ENCODE measurements around the gene BMPER. TPM values are rescaled to one million over a fixed set of nuclear protein-coding genes. Genes with fewer than 3 reads are reported as not detected.
A peak's percentile ranks its signal among the peaks of the same experiment; 100 is the strongest.

BMPER gene
- total and polyA plus RNA-seq, 2 donors from 2014 or later: 0.60 to 0.80 TPM

GRCh38 chr7:34073676-34074075, 168.3 kb downstream of the BMPER start:
- Histone ChIP-seq H3K9ac (ENCODE audit: low read length in 3 of 3) (no peak overlapping the region), H3K9me3 (ENCODE audit: control insufficient read depth in 2 of 3, insufficient read depth in 1 of 3, low read length in 3 of 3) (no peaks in the 10 kb centered on the region), H3K36me3 (ENCODE audit: control insufficient read depth in 2 of 3, insufficient read depth in 3 of 3, low read length in 3 of 3) (no peaks in the 10 kb centered on the region), H3K27ac (ENCODE audit: low read depth in 2 of 2, low read length in 2 of 2) (no peak overlapping the region), H3K27me3 (ENCODE audit: control insufficient read depth, insufficient read depth, low read length) (no peaks in the 10 kb centered on the region), H3K4me3 (ENCODE audit: low read length in 3 of 3) (no peak overlapping the region), H3K4me1 (ENCODE audit: control insufficient read depth in 2 of 3, insufficient read depth in 2 of 3, low read depth in 1 of 3, low read length in 3 of 3) (no peaks in the 10 kb centered on the region)
- FAIRE-seq (no peak), DNase-seq (peak in 1 of 5 donors; percentile 70)
- TF ChIP-seq CTCF (IDR thresholded peaks at IDR 0.05; ENCODE audit: borderline replicate concordance, extremely low read depth, insufficient read depth): no peak
- intact Hi-C loops (cut with DNase I): no loop called here

- FAIRE-seq: no peak
- no peak for TF ChIP-seq CTCF (IDR thresholded peaks at IDR 0.05; ENCODE audit: borderline replicate concordance, extremely low read depth, insufficient read depth)
- no peak overlapping the region for H3K27ac ChIP-seq (ENCODE audit: low read depth in 2 of 2, low read length in 2 of 2)
- H3K4me1 ChIP-seq (ENCODE audit: control insufficient read depth in 2 of 3, insufficient read depth in 2 of 3, low read depth in 1 of 3, low read length in 3 of 3): no peaks in the 10 kb centered on the region
- H3K4me3 ChIP-seq (ENCODE audit: low read length in 3 of 3): no peak overlapping the region
- no peaks in the 10 kb centered on the region for H3K36me3 ChIP-seq (ENCODE audit: control insufficient read depth in 2 of 3, insufficient read depth in 3 of 3, low read length in 3 of 3)
- intact Hi-C loops (cut with DNase I): no loop called here
- no peaks in the 10 kb centered on the region for H3K9me3 ChIP-seq (ENCODE audit: control insufficient read depth in 2 of 3, insufficient read depth in 1 of 3, low read length in 3 of 3)
- DNase-seq: no peak
- no peak overlapping the region for H3K9ac ChIP-seq (ENCODE audit: low read length in 3 of 3)
- no peaks in the 10 kb centered on the region for H3K27me3 ChIP-seq (ENCODE audit: control insufficient read depth, insufficient read depth, low read length)
Measured at GRCh38 chr7:34074421-34074820, 169.1 kb downstream of the BMPER start.

GRCh38 chr7:34075523-34076370, 170.4 kb downstream of the BMPER start:
- H3K9me3 ChIP-seq (ENCODE audit: control insufficient read depth in 2 of 3, insufficient read depth in 1 of 3, low read length in 3 of 3): no peaks in the 10 kb centered on the region
- no peaks in the 10 kb centered on the region for H3K27me3 ChIP-seq (ENCODE audit: control insufficient read depth, insufficient read depth, low read length)
- no peak for FAIRE-seq
- H3K9ac ChIP-seq (ENCODE audit: low read length in 3 of 3): no peak overlapping the region
- H3K4me1 ChIP-seq (ENCODE audit: control insufficient read depth in 2 of 3, insufficient read depth in 2 of 3, low read depth in 1 of 3, low read length in 3 of 3): no peaks in the 10 kb centered on the region
- intact Hi-C loops (cut with DNase I): no loop called here
- no peaks in the 10 kb centered on the region for H3K36me3 ChIP-seq (ENCODE audit: control insufficient read depth in 2 of 3, insufficient read depth in 3 of 3, low read length in 3 of 3)
- no peak for DNase-seq
- no peak overlapping the region for H3K4me3 ChIP-seq (ENCODE audit: low read length in 3 of 3)
- no peak overlapping the region for H3K27ac ChIP-seq (ENCODE audit: low read depth in 2 of 2, low read length in 2 of 2)
- no peak for TF ChIP-seq CTCF (IDR thresholded peaks at IDR 0.05; ENCODE audit: borderline replicate concordance, extremely low read depth, insufficient read depth)
